ENCODE measurements around the gene TIPIN. TPM values are rescaled to one million over a fixed set of nuclear protein-coding genes. Genes with fewer than 3 reads are reported as not detected.
A peak's percentile ranks its signal among the peaks of the same experiment; 100 is the strongest.

TIPIN gene
- polyA plus RNA-seq (2013, experiment 1 of 2), result 31.4 TPM
- polyA plus RNA-seq (2013, experiment 2 of 2), result 31.9 TPM

GRCh38 chr15:66356359-66357236, at the start of gene TIPIN:
Gene TIPIN, minus strand, starts transcription at chr15:66356685. Its CDS starts 3,738 bp downstream, at chr15:66352947.
- WGBS (ENCODE audit: extremely low coverage, insufficient coverage, low lambda C conversion rate), result no CpG with 5 or more reads among the region's 51 CpGs
- H3K27ac ChIP-seq (ENCODE audit: low read depth, low read length), result peak within 1 kb of the TSS; percentile 51

DNA sequence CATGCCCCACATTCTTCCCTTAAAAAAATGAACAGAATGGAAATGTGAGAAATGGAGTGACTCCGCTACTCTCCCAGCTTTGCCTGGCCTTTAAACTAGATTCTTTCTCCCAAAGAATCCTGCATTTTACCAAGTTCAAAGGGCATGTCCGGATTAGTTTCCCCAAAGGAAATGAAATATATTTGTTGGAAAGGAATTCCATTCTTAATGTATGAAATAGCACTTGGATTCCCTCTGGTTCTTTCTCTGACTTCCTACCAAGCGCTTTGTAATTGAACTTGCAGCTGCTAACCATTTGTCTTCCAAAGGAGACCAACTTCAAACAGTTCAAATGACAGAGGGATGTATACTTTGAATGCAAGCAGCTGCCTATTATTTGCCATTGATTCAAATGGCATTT, 49.1 kb upstream of the TIPIN start:
- no peak overlapping the region for H3K23ac ChIP-seq (ENCODE audit: low read length)
- WGBS (ENCODE audit: extremely low coverage, insufficient coverage, low lambda C conversion rate), result no CpG with 5 or more reads among the region's 3 CpGs

More at GRCh38 chr15:66356359-66357236, at the start of gene TIPIN:
- Histone ChIP-seq H3K36me3 (ENCODE audit: control insufficient read depth, insufficient read depth, low read length) (no peaks in the 10 kb centered on the region), H2BK5ac (ENCODE audit: low read length) (peak within 1 kb of the TSS; percentile 45), H2BK120ac (ENCODE audit: low read depth, low read length) (peak within 1 kb of the TSS; percentile 77), H3K4me1 (ENCODE audit: control insufficient read depth, low read depth, low read length) (peaks cover 3% of the 10 kb centered on the region), H3K27me3 (ENCODE audit: insufficient read depth, low read length, poor library complexity) (no peaks in the 10 kb centered on the region), H2BK15ac (replicated peaks; ENCODE audit: low read depth) (peak within 1 kb of the TSS; percentile 8), H3K79me2 (ENCODE audit: control insufficient read depth, insufficient read depth, low read length) (peaks cover 7% of the 10 kb centered on the region), H3K9ac (ENCODE audit: low read length) (peak within 1 kb of the TSS; percentile 97), H3K4me3 (ENCODE audit: low read length) (peak within 1 kb of the TSS; percentile 67), H3K79me1 (ENCODE audit: low read length) (peaks cover 8% of the 10 kb centered on the region), H3K23ac (ENCODE audit: low read length) (peak within 1 kb of the TSS; percentile 81), H2AK5ac (ENCODE audit: low read length) (peak within 1 kb of the TSS; percentile 94), H3K56ac (ENCODE audit: low read length) (peak within 1 kb of the TSS; percentile 99), H3K18ac (ENCODE audit: low read length) (peak within 1 kb of the TSS; percentile 81), H3K4me2 (ENCODE audit: low read length) (peak within 1 kb of the TSS; percentile 95), H4K5ac (ENCODE audit: low read length) (peak within 1 kb of the TSS; percentile 91), H4K8ac (ENCODE audit: low read depth, low read length) (peak within 1 kb of the TSS; percentile 81), H3K4ac (ENCODE audit: low read depth, low read length) (peak within 1 kb of the TSS; percentile 45)
- peak; percentile 98 for DNase-seq

GRCh38 chr15:66405007-66405406, 48.5 kb upstream of the TIPIN start:
- no peak overlapping the region for H4K5ac ChIP-seq (ENCODE audit: low read length)
- H2BK15ac ChIP-seq (replicated peaks; ENCODE audit: low read depth), result no peak overlapping the region
- no peak overlapping the region for H3K4ac ChIP-seq (ENCODE audit: low read depth, low read length)
- no peak overlapping the region for H3K18ac ChIP-seq (ENCODE audit: low read length)
- no peak overlapping the region for H3K4me3 ChIP-seq (ENCODE audit: low read length)
- peaks cover 60% of the 10 kb centered on the region for H3K79me2 ChIP-seq (ENCODE audit: control insufficient read depth, insufficient read depth, low read length)
- no peak overlapping the region for H2BK120ac ChIP-seq (ENCODE audit: low read depth, low read length)
- H3K36me3 ChIP-seq (ENCODE audit: control insufficient read depth, insufficient read depth, low read length), result no peaks in the 10 kb centered on the region
- H3K27ac ChIP-seq (ENCODE audit: low read depth, low read length), result no peak overlapping the region
- no peak overlapping the region for H3K4me2 ChIP-seq (ENCODE audit: low read length)
- H2AK5ac ChIP-seq (ENCODE audit: low read length), result no peak overlapping the region
- no peak overlapping the region for H4K8ac ChIP-seq (ENCODE audit: low read depth, low read length)
- H3K23ac ChIP-seq (ENCODE audit: low read length), result no peak overlapping the region
- WGBS (ENCODE audit: extremely low coverage, insufficient coverage, low lambda C conversion rate), result no CpG with 5 or more reads among the region's 2 CpGs
- peaks cover 28% of the 10 kb centered on the region for H3K79me1 ChIP-seq (ENCODE audit: low read length)
- no peak overlapping the region for H3K56ac ChIP-seq (ENCODE audit: low read length)
- no peak for DNase-seq
- H3K27me3 ChIP-seq (ENCODE audit: insufficient read depth, low read length, poor library complexity), result no peaks in the 10 kb centered on the region
- H3K4me1 ChIP-seq (ENCODE audit: control insufficient read depth, low read depth, low read length), result peaks cover 21% of the 10 kb centered on the region
- H3K9ac ChIP-seq (ENCODE audit: low read length), result no peak overlapping the region
- no peak overlapping the region for H2BK5ac ChIP-seq (ENCODE audit: low read length)

More for the DNA sequence above, 49.1 kb upstream of the TIPIN start:
- Histone ChIP-seq H3K4me2 (ENCODE audit: low read length) (no peak overlapping the region), H2AK5ac (ENCODE audit: low read length) (no peak overlapping the region), H4K8ac (ENCODE audit: low read depth, low read length) (no peak overlapping the region), H2BK5ac (ENCODE audit: low read length) (no peak overlapping the region), H3K4ac (ENCODE audit: low read depth, low read length) (no peak overlapping the region), H3K4me3 (ENCODE audit: low read length) (no peak overlapping the region), H3K79me1 (ENCODE audit: low read length) (peaks cover 27% of the 10 kb centered on the region), H3K18ac (ENCODE audit: low read length) (no peak overlapping the region), H3K27ac (ENCODE audit: low read depth, low read length) (no peak overlapping the region), H4K5ac (ENCODE audit: low read length) (no peak overlapping the region), H2BK120ac (ENCODE audit: low read depth, low read length) (no peak overlapping the region), H3K4me1 (ENCODE audit: control insufficient read depth, low read depth, low read length) (peaks cover 23% of the 10 kb centered on the region), H3K56ac (ENCODE audit: low read length) (no peak overlapping the region), H2BK15ac (replicated peaks; ENCODE audit: low read depth) (no peak overlapping the region), H3K9ac (ENCODE audit: low read length) (no peak overlapping the region), H3K27me3 (ENCODE audit: insufficient read depth, low read length, poor library complexity) (no peaks in the 10 kb centered on the region), H3K79me2 (ENCODE audit: control insufficient read depth, insufficient read depth, low read length) (peaks cover 58% of the 10 kb centered on the region), H3K36me3 (ENCODE audit: control insufficient read depth, insufficient read depth, low read length) (no peaks in the 10 kb centered on the region)
- no peak for DNase-seq

GRCh38 chr15:66404532-66404931, 48.0 kb upstream of the TIPIN start:
- Histone ChIP-seq H3K9ac (ENCODE audit: low read length) (no peak overlapping the region), H4K5ac (ENCODE audit: low read length) (no peak overlapping the region), H3K4me1 (ENCODE audit: control insufficient read depth, low read depth, low read length) (peaks cover 21% of the 10 kb centered on the region), H3K79me1 (ENCODE audit: low read length) (peaks cover 26% of the 10 kb centered on the region), H2BK5ac (ENCODE audit: low read length) (no peak overlapping the region), H3K79me2 (ENCODE audit: control insufficient read depth, insufficient read depth, low read length) (peaks cover 60% of the 10 kb centered on the region), H2BK15ac (replicated peaks; ENCODE audit: low read depth) (no peak overlapping the region), H4K8ac (ENCODE audit: low read depth, low read length) (no peak overlapping the region), H3K27ac (ENCODE audit: low read depth, low read length) (no peak overlapping the region), H2BK120ac (ENCODE audit: low read depth, low read length) (no peak overlapping the region), H3K4me3 (ENCODE audit: low read length) (no peak overlapping the region), H3K18ac (ENCODE audit: low read length) (no peak overlapping the region), H3K23ac (ENCODE audit: low read length) (no peak overlapping the region), H3K4me2 (ENCODE audit: low read length) (no peak overlapping the region), H2AK5ac (ENCODE audit: low read length) (no peak overlapping the region), H3K36me3 (ENCODE audit: control insufficient read depth, insufficient read depth, low read length) (no peaks in the 10 kb centered on the region), H3K56ac (ENCODE audit: low read length) (no peak overlapping the region), H3K27me3 (ENCODE audit: insufficient read depth, low read length, poor library complexity) (no peaks in the 10 kb centered on the region), H3K4ac (ENCODE audit: low read depth, low read length) (no peak overlapping the region)
- WGBS (ENCODE audit: extremely low coverage, insufficient coverage, low lambda C conversion rate), result no CpG with 5 or more reads among the region's 7 CpGs
- peak; percentile 96 for DNase-seq

GRCh38 chr15:66404122-66404521, 47.6 kb upstream of the TIPIN start:
- H3K79me1 ChIP-seq (ENCODE audit: low read length), result peaks cover 23% of the 10 kb centered on the region
- H3K27me3 ChIP-seq (ENCODE audit: insufficient read depth, low read length, poor library complexity), result no peaks in the 10 kb centered on the region
- no peak for DNase-seq
- no peak overlapping the region for H4K5ac ChIP-seq (ENCODE audit: low read length)
- no peak overlapping the region for H2BK120ac ChIP-seq (ENCODE audit: low read depth, low read length)
- no peak overlapping the region for H3K27ac ChIP-seq (ENCODE audit: low read depth, low read length)
- WGBS (ENCODE audit: extremely low coverage, insufficient coverage, low lambda C conversion rate), result no CpG with 5 or more reads among the region's 8 CpGs
- no peak overlapping the region for H3K4me2 ChIP-seq (ENCODE audit: low read length)
- H3K56ac ChIP-seq (ENCODE audit: low read length), result peak overlapping the region; percentile 19
- no peak overlapping the region for H2AK5ac ChIP-seq (ENCODE audit: low read length)
- no peaks in the 10 kb centered on the region for H3K36me3 ChIP-seq (ENCODE audit: control insufficient read depth, insufficient read depth, low read length)
- H4K8ac ChIP-seq (ENCODE audit: low read depth, low read length), result no peak overlapping the region
- H3K23ac ChIP-seq (ENCODE audit: low read length), result no peak overlapping the region
- H3K4me1 ChIP-seq (ENCODE audit: control insufficient read depth, low read depth, low read length), result peaks cover 17% of the 10 kb centered on the region
- H2BK5ac ChIP-seq (ENCODE audit: low read length), result no peak overlapping the region
- H2BK15ac ChIP-seq (replicated peaks; ENCODE audit: low read depth), result no peak overlapping the region
- no peak overlapping the region for H3K18ac ChIP-seq (ENCODE audit: low read length)
- no peak overlapping the region for H3K4ac ChIP-seq (ENCODE audit: low read depth, low read length)
- H3K9ac ChIP-seq (ENCODE audit: low read length), result no peak overlapping the region
- no peak overlapping the region for H3K4me3 ChIP-seq (ENCODE audit: low read length)
- H3K79me2 ChIP-seq (ENCODE audit: control insufficient read depth, insufficient read depth, low read length), result peaks cover 59% of the 10 kb centered on the region
